Gastrocnemius medialis (tissue), 4 donors: ENCODE data around the gene PRDX4. TPM values are rescaled to one million over a fixed set of nuclear protein-coding genes. Genes with fewer than 3 reads are reported as not detected.

Experiments
- ATAC-seq, 2 donors: fragments of 150-250 bp; one replicate each; pipeline ENCODE4 v1.9.1; 2016
- DNase-seq, 2 donors: peaks; one replicate each; pipeline ENCODE4 v3.0.0-alpha.2; 2019
- H3K27ac ChIP-seq, 4 donors: fragments of 200-600 bp; sonication (generic); 1 replicate in 1 of 4; 2 replicates in 3 of 4; pipeline ENCODE4 v1.5.1; 2016 to 2018; ENCODE audit warnings: mild to moderate bottlenecking in 2 of 4, moderate library complexity in 1 of 4
- H3K27me3 ChIP-seq, 3 donors: fragments of 200-600 bp; sonication (generic) in 2 of 3; 1 replicate in 1 of 3; 2 replicates in 2 of 3; pipeline versions ENCODE4 v1.5.1 to v1.6.0; 2016 to 2019; ENCODE audit warnings: mild to moderate bottlenecking in 1 of 3, moderate library complexity in 1 of 3
- H3K36me3 ChIP-seq, 2 donors: fragments of 200-600 bp; sonication (generic) in 1 of 2; one replicate each; pipeline ENCODE4 v1.5.1; 2017 to 2018
- H3K4me1 ChIP-seq, 2 donors: fragments of 200-600 bp; sonication (generic) in 1 of 2; one replicate each; pipeline ENCODE4 v1.5.1; 2016 to 2017; ENCODE audit warnings: mild to moderate bottlenecking in 2 of 2
- H3K4me3 ChIP-seq, 4 donors: fragments of 200-600 bp; sonication (generic) in 3 of 4; 1 replicate in 1 of 4; 2 replicates in 3 of 4; pipeline ENCODE4 v1.5.1; 2016 to 2019; ENCODE audit warnings: mild to moderate bottlenecking in 2 of 4
- H3K9me3 ChIP-seq, 3 donors: fragments of 200-600 bp; sonication (generic) in 2 of 3; 1 replicate in 1 of 3; 2 replicates in 2 of 3; pipeline ENCODE4 v1.5.1; 2016 to 2019
- CTCF ChIP-seq, 5 experiments: fragments of 450-650 bp in 3 of 5; fragments of 200-600 bp in 2 of 5; sonication (generic) in 2 of 5; IDR thresholded peaks in 4 of 5; conservative IDR thresholded peaks in 1 of 5; 1 replicate in 4 of 5; 2 replicates in 1 of 5; pipeline ENCODE4 v1.5.1; 2016 to 2019; ENCODE audit warnings: antibody characterized with exemption in 5 of 5, mild to moderate bottlenecking in 3 of 5, moderate library complexity in 3 of 5
- POLR2A ChIP-seq, 2 donors: fragments of 450-650 bp; IDR thresholded peaks; one replicate each; pipeline ENCODE4 v1.6.1; 2017; ENCODE audit warnings: antibody characterized with exemption in 2 of 2, mild to moderate bottlenecking in 2 of 2, moderate library complexity in 2 of 2
- in situ Hi-C, 4 donors: fragments of 200-750 bp; cut with MboI; loops; one replicate each; pipeline versions ENCODE4 v1.15.0 to v1.8.0; 2017; ENCODE audit warnings: low sequenced_read_pairs in 4 of 4
- intact Hi-C: fragments of 100-400 bp; cut with DNase I; formaldehyde crosslinking; loops from one replicate; pipeline ENCODE4 v1.15.1; 2023; ENCODE audit warnings: low total_unique reads
- total RNA-seq, 4 donors: library from RNA; depleted of rRNA; stranded (reverse); fragments of >200 nt; gene quantifications; one replicate each; pipeline versions ENCODE4 v1.1.0 to v1.2.3, GENCODE V29; 2016

PRDX4 gene
- total RNA-seq, 4 donors from 2014 or later, result 21.2 to 40.7 (median 37.6) TPM

GRCh38 chrX:23705235-23705634 is 37.9 kb downstream of the PRDX4 start:
- in situ Hi-C loops, result no loop called here

GRCh38 chrX:23720117-23720677 is 52.9 kb downstream of the PRDX4 start:
- intact Hi-C loops (no loop called here), in situ Hi-C loops (no loop called here)
- Histone ChIP-seq H3K4me3 (no peak overlapping the region), H3K9me3 (no peaks in the 10 kb centered on the region), H3K4me1 (no peaks in the 10 kb centered on the region), H3K27me3 (no peaks in the 10 kb centered on the region), H3K36me3 (peaks cover 0 to 16% of the 10 kb centered on the region in 2 donors), H3K27ac (no peak overlapping the region)
- TF ChIP-seq POLR2A (IDR thresholded peaks at IDR 0.05) (no peak), CTCF (IDR thresholded peaks at IDR 0.05 in 4 of 5, conservative IDR thresholded peaks at IDR 0.05 in 1 of 5) (no peak)
- no peak for ATAC-seq
- no peak for DNase-seq

More at GRCh38 chrX:23705235-23705634, 37.9 kb downstream of the PRDX4 start:
- intact Hi-C loops, result no loop called here
- no peak for DNase-seq
- Histone ChIP-seq H3K27ac (no peak overlapping the region), H3K4me3 (no peak overlapping the region), H3K36me3 (peaks cover 0 to 42% of the 10 kb centered on the region in 2 donors), H3K27me3 (no peaks in the 10 kb centered on the region), H3K4me1 (no peaks in the 10 kb centered on the region), H3K9me3 (no peaks in the 10 kb centered on the region)
- no peak for ATAC-seq
- TF ChIP-seq CTCF (IDR thresholded peaks at IDR 0.05 in 4 of 5, conservative IDR thresholded peaks at IDR 0.05 in 1 of 5), result no peak
- no peak for TF ChIP-seq POLR2A (IDR thresholded peaks at IDR 0.05)

GRCh38 chrX:23726191-23726590 is 58.9 kb downstream of the PRDX4 start:
- TF ChIP-seq CTCF (IDR thresholded peaks at IDR 0.05 in 4 of 5, conservative IDR thresholded peaks at IDR 0.05 in 1 of 5) (no peak), POLR2A (IDR thresholded peaks at IDR 0.05) (no peak)
- H3K36me3 ChIP-seq, result peaks cover 0 to 21% of the 10 kb centered on the region in 2 donors

GRCh38 chrX:23727206-23727605 is 59.9 kb downstream of the PRDX4 start:
- ATAC-seq (no peak), DNase-seq (no peak)
- H3K27me3 ChIP-seq, result no peaks in the 10 kb centered on the region
- intact Hi-C loops, result no loop called here
- peaks cover 0 to 18% of the 10 kb centered on the region in 2 donors for H3K36me3 ChIP-seq
- H3K4me3 ChIP-seq, result no peak overlapping the region
- no peak overlapping the region for H3K27ac ChIP-seq
- in situ Hi-C loops, result no loop called here
- H3K4me1 ChIP-seq, result no peaks in the 10 kb centered on the region
- no peaks in the 10 kb centered on the region for H3K9me3 ChIP-seq
- TF ChIP-seq CTCF (IDR thresholded peaks at IDR 0.05 in 4 of 5, conservative IDR thresholded peaks at IDR 0.05 in 1 of 5) (no peak), POLR2A (IDR thresholded peaks at IDR 0.05) (no peak)

More at GRCh38 chrX:23726191-23726590, 58.9 kb downstream of the PRDX4 start:
- Histone ChIP-seq H3K9me3 (no peaks in the 10 kb centered on the region), H3K4me1 (no peaks in the 10 kb centered on the region), H3K27ac (no peak overlapping the region), H3K4me3 (no peak overlapping the region), H3K27me3 (no peaks in the 10 kb centered on the region)
- no peak for DNase-seq
- intact Hi-C loops (no loop called here), in situ Hi-C loops (no loop called here)
- ATAC-seq, result no peak

GRCh38 chrX:23729214-23729613 is 61.9 kb downstream of the PRDX4 start:
- Histone ChIP-seq H3K27me3 (no peaks in the 10 kb centered on the region), H3K4me1 (no peaks in the 10 kb centered on the region), H3K27ac (no peak overlapping the region), H3K36me3 (peaks cover 0 to 28% of the 10 kb centered on the region in 2 donors), H3K9me3 (no peaks in the 10 kb centered on the region), H3K4me3 (no peak overlapping the region)
- ATAC-seq (no peak), DNase-seq (no peak)
- no peak for TF ChIP-seq POLR2A (IDR thresholded peaks at IDR 0.05)
- no peak for TF ChIP-seq CTCF (IDR thresholded peaks at IDR 0.05 in 4 of 5, conservative IDR thresholded peaks at IDR 0.05 in 1 of 5)
- intact Hi-C loops, result no loop called here
- in situ Hi-C loops, result no loop called here
